Right forelimb (tissue), 1 donor: ENCODE measurements around the gene GLOD5.

Experiments
- DNase-seq: peaks from one replicate; pipeline ENCODE4 v3.0.0-alpha.2; 2018

GLOD5 gene

GRCh38 chrX:48761674-48762471 lies at the start of gene GLOD5:
TSS of gene GLOD5 (plus strand) at chrX:48761747. CDS start at chrX:48761791, 44 bp downstream.
- DNase-seq = no peak

- no peak for DNase-seq
Observed at GRCh38 chrX:48711929-48712505, 49.5 kb upstream of the GLOD5 start.

- DNase-seq = no peak
Observed at GRCh38 chrX:48713847-48714246, 47.7 kb upstream of the GLOD5 start.

- DNase-seq = no peak
Observed at GRCh38 chrX:48714573-48714972, 47.0 kb upstream of the GLOD5 start.

GRCh38 chrX:48715072-48715471 lies 46.5 kb upstream of the GLOD5 start:
- DNase-seq = no peak

- DNase-seq = no peak
Observed at GRCh38 chrX:48715876-48716502, 45.6 kb upstream of the GLOD5 start.

GRCh38 chrX:48719958-48720357 lies 41.6 kb upstream of the GLOD5 start:
- no peak for DNase-seq

GRCh38 chrX:48720577-48721250 lies 40.8 kb upstream of the GLOD5 start:
- no peak for DNase-seq

- no peak for DNase-seq
Observed at GRCh38 chrX:48721916-48722315, 39.6 kb upstream of the GLOD5 start.

GRCh38 chrX:48726596-48726995 lies 35.0 kb upstream of the GLOD5 start:
- DNase-seq = no peak

- DNase-seq = no peak
Observed at GRCh38 chrX:48728653-48729052, 32.9 kb upstream of the GLOD5 start.

GRCh38 chrX:48736303-48736702 lies 25.2 kb upstream of the GLOD5 start:
- no peak for DNase-seq

GRCh38 chrX:48736878-48737212 lies 24.7 kb upstream of the GLOD5 start:
- DNase-seq = no peak

- DNase-seq = peak; percentile 86
Observed at GRCh38 chrX:48737213-48737938, 24.2 kb upstream of the GLOD5 start.

- DNase-seq = no peak
Observed at GRCh38 chrX:48737940-48738339, 23.6 kb upstream of the GLOD5 start.

- DNase-seq = no peak
Observed at GRCh38 chrX:48741834-48742233, 19.7 kb upstream of the GLOD5 start.

- no peak for DNase-seq
Observed at GRCh38 chrX:48745222-48745621, 16.3 kb upstream of the GLOD5 start.

- no peak for DNase-seq
Observed at GRCh38 chrX:48747415-48748016, 14.0 kb upstream of the GLOD5 start.

- no peak for DNase-seq
Observed at GRCh38 chrX:48749182-48749581, 12.4 kb upstream of the GLOD5 start.

GRCh38 chrX:48751343-48751742 lies 10.2 kb upstream of the GLOD5 start:
- no peak for DNase-seq

- no peak for DNase-seq
Observed at GRCh38 chrX:48752498-48752897, 9.0 kb upstream of the GLOD5 start.

GRCh38 chrX:48753708-48754228 lies 7.8 kb upstream of the GLOD5 start:
- DNase-seq = no peak
